ENCODE data around the gene CAMK1G.

The CAMK1G gene

DNA sequence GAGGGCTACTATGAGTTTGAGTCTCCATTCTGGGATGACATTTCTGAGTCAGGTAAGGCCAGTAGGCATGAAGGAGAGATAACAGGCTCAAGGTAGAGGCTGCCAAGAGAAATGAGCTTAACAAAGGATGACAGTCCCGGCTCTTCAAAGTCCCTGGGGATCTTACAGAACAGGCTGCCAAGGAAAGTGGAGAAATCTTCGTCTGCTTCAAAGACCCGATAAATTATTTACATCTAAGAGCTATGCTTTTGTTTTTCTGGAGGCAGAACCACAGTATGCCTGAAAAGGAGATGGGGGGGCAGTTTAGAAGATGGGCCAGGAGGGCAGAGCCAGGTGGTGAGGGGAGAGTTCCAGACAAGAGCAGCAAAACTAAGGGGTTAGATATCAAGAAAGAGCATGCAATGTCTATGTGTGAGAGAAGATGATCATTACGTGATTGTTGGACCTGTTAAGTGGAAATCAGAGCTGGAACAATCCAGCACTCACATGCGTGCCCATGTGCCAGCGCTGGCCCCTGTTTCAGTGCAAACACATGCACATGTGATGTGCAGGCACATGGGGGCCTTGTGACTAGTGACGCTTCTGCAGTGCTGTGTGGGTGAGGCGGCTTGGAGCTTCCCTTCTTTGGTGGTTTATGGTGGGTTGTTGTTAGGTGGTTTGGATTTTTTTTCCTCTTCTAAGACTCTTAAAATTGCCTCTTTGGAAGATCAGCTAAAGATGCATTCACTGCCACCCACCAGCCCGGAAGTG is 25.7 kb downstream of the CAMK1G start:
- TF ChIP-seq, protein P1, sequence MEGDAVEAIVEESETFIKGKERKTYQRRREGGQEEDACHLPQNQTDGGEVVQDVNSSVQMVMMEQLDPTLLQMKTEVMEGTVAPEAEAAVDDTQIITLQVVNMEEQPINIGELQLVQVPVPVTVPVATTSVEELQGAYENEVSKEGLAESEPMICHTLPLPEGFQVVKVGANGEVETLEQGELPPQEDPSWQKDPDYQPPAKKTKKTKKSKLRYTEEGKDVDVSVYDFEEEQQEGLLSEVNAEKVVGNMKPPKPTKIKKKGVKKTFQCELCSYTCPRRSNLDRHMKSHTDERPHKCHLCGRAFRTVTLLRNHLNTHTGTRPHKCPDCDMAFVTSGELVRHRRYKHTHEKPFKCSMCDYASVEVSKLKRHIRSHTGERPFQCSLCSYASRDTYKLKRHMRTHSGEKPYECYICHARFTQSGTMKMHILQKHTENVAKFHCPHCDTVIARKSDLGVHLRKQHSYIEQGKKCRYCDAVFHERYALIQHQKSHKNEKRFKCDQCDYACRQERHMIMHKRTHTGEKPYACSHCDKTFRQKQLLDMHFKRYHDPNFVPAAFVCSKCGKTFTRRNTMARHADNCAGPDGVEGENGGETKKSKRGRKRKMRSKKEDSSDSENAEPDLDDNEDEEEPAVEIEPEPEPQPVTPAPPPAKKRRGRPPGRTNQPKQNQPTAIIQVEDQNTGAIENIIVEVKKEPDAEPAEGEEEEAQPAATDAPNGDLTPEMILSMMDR (IDR thresholded peaks at IDR 0.05; ENCODE audit: extremely low read depth, missing control alignments) = no peak
- no peak for DNase-seq (ENCODE audit: low spot score)

DNA sequence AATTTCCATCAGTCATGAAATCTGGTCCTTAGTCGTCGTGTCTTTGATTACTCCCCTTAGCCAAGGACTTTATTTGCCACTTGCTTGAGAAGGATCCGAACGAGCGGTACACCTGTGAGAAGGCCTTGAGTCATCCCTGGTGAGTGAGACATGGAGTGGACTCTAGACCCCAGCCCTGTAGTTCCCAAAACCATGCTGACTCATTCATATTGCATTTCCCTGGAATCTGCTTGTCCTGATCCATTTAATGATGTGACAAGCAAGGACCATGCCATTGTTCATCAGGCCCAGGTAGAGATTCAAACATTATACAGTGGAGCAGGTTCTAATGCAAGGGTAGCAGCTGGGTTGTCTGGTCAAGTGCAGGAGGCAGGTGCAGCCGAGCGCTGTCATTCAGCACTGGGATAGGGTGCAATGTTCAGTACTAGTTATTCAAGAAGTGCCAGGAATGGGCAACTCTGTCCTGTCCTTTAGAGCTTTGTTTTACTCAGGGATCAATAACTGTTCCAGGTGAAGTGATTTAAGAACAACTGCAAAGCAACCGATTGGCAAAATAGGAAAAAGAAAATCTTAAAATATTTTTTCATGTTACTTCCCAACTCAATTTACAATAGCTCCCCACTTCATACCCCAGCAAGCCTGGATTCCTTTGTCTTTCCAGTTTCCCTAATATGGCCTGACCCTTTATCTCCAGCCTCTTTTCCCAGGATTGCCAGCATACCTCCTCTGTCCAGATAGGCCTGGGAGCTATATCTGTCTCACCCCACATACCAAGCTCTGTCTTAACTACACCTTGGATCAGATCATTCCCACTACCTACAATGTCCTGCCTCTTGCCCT is 26.5 kb downstream of the CAMK1G start:
- DNase-seq (ENCODE audit: low spot score) = no peak
- TF ChIP-seq, protein P1 (IDR thresholded peaks at IDR 0.05; ENCODE audit: extremely low read depth, missing control alignments) = no peak

DNA sequence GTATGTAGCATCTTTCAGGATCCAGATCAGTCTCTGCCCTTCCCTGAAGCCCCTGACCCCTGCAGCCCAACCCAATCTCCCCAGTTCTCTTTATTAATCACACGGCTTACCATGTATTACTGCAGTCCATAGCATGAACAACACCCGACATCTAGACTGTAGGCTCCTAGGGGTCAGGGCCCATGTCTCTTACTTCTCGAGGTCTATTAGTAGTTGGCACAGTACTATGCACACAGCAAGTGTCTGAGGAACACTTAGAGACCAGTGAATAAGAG is 27.1 kb downstream of the CAMK1G start:
- TF ChIP-seq, protein P1 (IDR thresholded peaks at IDR 0.05; ENCODE audit: extremely low read depth, missing control alignments) = no peak
- no peak for DNase-seq (ENCODE audit: low spot score)

DNA sequence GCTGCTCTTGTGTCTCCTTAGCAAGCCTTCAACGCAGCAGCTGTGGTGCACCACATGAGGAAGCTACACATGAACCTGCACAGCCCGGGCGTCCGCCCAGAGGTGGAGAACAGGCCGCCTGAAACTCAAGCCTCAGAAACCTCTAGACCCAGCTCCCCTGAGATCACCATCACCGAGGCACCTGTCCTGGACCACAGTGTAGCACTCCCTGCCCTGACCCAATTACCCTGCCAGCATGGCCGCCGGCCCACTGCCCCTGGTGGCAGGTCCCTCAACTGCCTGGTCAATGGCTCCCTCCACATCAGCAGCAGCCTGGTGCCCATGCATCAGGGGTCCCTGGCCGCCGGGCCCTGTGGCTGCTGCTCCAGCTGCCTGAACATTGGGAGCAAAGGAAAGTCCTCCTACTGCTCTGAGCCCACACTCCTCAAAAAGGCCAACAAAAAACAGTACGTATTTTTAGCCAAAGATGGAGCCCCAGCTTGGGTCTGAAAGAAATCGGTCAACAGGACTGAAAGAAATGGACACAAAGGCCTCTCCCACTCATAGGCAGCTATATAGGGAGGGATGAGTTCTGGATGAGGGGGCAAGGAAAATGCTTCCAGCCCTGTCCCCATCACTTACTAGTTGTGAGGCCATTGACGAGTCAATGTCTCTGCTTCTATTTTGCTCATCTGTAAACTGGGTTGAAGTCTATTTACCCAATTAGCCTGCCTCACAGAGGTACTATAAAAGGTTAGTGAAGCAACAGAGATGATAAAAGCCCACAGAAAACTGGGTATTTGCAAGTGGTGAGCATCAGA is 28.5 kb downstream of the CAMK1G start:
- TF ChIP-seq, protein P1 (IDR thresholded peaks at IDR 0.05; ENCODE audit: extremely low read depth, missing control alignments) = no peak
- no peak for DNase-seq (ENCODE audit: low spot score)

DNA sequence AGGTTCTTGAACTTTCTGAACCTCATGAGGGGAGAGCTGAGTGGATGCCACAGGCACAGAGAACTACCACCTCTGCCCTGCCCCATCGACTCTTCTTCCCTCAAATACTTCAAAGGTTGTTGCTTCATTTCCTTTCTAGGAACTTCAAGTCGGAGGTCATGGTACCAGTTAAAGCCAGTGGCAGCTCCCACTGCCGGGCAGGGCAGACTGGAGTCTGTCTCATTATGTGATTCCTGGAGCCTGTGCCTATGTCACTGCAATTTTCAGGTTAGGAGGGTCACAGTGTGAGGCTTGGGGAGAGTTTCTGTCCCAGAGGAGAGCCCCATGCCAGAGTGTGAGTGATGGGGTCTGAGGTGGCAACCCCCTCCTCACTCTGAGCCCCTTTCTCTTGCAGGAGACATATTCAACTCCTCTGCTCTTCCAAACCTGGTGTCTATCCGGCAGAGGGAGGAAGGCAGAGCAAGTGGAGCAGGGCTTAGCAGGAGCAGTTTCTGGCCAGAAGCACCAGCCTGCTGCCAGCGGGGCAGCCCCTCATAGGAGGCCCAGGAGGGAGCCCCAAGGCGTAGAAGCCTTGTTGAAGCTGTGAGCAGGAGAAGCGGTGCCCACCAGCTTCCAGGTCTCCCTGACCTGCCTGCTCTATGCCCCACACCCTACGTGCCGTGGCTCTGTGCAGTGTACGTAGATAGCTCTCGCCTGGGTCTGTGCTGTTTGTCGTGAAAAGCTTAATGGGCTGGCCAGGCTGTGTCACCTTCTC is 29.3 kb downstream of the CAMK1G start:
- DNase-seq (ENCODE audit: low spot score) = no peak
- TF ChIP-seq, protein P1 (IDR thresholded peaks at IDR 0.05; ENCODE audit: extremely low read depth, missing control alignments) = no peak

DNA sequence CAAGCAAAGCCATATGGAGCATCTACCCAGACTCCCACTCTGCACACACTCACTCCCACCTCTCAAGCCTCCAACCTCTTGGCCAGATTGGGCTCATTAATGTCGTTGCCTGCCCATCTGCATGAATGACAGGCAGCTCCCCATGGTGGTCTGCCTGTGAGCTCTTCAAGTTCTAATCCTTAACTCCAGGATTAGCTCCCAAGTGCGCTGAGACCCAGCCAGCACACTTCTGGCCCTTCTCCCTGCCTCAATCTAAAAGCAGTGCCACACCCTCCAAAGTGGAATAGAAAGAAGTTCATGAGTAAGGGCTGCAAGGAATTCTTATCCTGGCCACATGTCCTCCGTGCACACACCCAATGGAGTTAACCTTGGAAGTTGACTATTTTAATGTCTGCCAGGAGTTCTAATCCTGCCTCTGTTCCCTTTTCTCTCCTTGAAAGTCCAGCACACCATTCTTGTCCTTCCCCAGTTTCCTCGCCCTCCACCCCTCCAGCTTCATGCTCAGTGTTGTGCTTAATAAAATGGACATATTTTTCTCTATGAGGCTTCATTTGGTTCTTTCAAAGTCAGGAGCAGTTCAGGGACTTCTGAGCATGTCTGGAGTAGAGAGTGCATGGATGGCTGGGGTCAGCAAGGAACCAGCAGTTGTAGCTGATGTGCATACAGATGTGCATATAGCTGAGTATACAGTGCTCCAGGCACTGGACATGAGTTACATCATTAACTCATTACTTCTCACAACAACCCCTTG is 30.1 kb downstream of the CAMK1G start:
- no peak for DNase-seq (ENCODE audit: low spot score)
- TF ChIP-seq, protein P1 (IDR thresholded peaks at IDR 0.05; ENCODE audit: extremely low read depth, missing control alignments) = no peak

Measured in GM20000 (cell line).